Left lung (tissue), 10 donors: ENCODE measurements around the gene PDE6D. TPM values are rescaled to one million over a fixed set of nuclear protein-coding genes. Genes with fewer than 3 reads are reported as not detected.

ENCODE experiments used
- ATAC-seq: fragments of 200-7000 bp; cut with Tn5 transposase; one replicate; pipeline ENCODE4 v1.9.1; 2020; ENCODE audit warnings: moderate library complexity
- DNase-seq, 4 donors: peaks; one replicate each; pipeline ENCODE4 v3.0.0-alpha.2; 2013 to 2020
- H3K27ac ChIP-seq, 2 donors: fragments of 200-600 bp; sonication (generic) in 1 of 2; one replicate each; pipeline versions ENCODE4 v1.5.0 to v1.8.0; 2020 to 2021
- H3K27me3 ChIP-seq, 2 donors: fragments of 200-600 bp; sonication (generic) in 1 of 2; one replicate each; pipeline versions ENCODE4 v1.5.0 to v1.8.0; 2020 to 2021
- H3K36me3 ChIP-seq, 2 donors: fragments of 200-600 bp; sonication (generic) in 1 of 2; one replicate each; pipeline versions ENCODE4 v1.5.0 to v1.8.0; 2020 to 2021
- H3K4me1 ChIP-seq, 2 donors: fragments of 200-600 bp; one replicate each; pipeline ENCODE4 v1.8.0; 2021
- H3K4me3 ChIP-seq, 2 donors: fragments of 200-600 bp; sonication (generic) in 1 of 2; one replicate each; pipeline versions ENCODE4 v1.5.0 to v1.8.0; 2020 to 2021; ENCODE audit warnings: mild to moderate bottlenecking in 1 of 2
- H3K9me3 ChIP-seq, 2 donors: fragments of 200-600 bp; sonication (generic) in 1 of 2; one replicate each; pipeline versions ENCODE4 v1.5.0 to v1.8.0; 2020 to 2021
- CTCF ChIP-seq, 2 donors: fragments of 200-600 bp; sonication (generic) in 1 of 2; IDR thresholded peaks; one replicate each; pipeline versions ENCODE4 v1.5.0 to v1.8.0; 2021; ENCODE audit warnings: antibody characterized with exemption in 2 of 2
- intact Hi-C, 2 donors: fragments of 100-400 bp; cut with DNase I; formaldehyde crosslinking; loops; one replicate each; pipeline versions ENCODE4 v1.11.2 to v1.14.2; 2022
- polyA plus RNA-seq, 6 donors: library from polyadenylated mRNA; unstranded; fragments of 120-200 nt; gene quantifications; one replicate each; pipeline ENCODE4 v1.2.1, GENCODE V29; 2013; ENCODE audit not compliant: insufficient read length in 6 of 6
- total RNA-seq, 2 donors: library from RNA; stranded (reverse); fragmentation: NEBNext Ultra II Directional; extraction: Animal tissue kit (Norgen Biotek cat#: 25700); gene quantifications; one replicate each; pipeline ENCODE4 v1.2.1, GENCODE V29; 2021
- donor health status: DM: no; HTN: yes; CAD: no.
- donor health status: DM: no; HTN: no; CAD: no.

Gene PDE6D
- total and polyA plus RNA-seq, 8 donors, result 19.7 to 27.9 (median 23.4) TPM

- DNase-seq (no peak), ATAC-seq (no peak)
- no peaks in the 10 kb centered on the region for H3K9me3 ChIP-seq
- TF ChIP-seq CTCF (IDR thresholded peaks at IDR 0.05), result no peak
- no peaks in the 10 kb centered on the region for H3K36me3 ChIP-seq
- H3K27ac ChIP-seq, result no peak overlapping the region
- peaks cover 0 to 14% of the 10 kb centered on the region in 2 donors for H3K4me1 ChIP-seq
- intact Hi-C loops, result no loop called here
- H3K4me3 ChIP-seq, result no peak overlapping the region
- H3K27me3 ChIP-seq, result no peaks in the 10 kb centered on the region
Observed at GRCh38 chr2:231691251-231691772, 89.8 kb downstream of the PDE6D start.

GRCh38 chr2:231689124-231689893 is 91.8 kb downstream of the PDE6D start:
- Histone ChIP-seq H3K27ac (no peak overlapping the region), H3K9me3 (no peaks in the 10 kb centered on the region), H3K4me3 (no peak overlapping the region), H3K36me3 (no peaks in the 10 kb centered on the region), H3K4me1 (peaks cover 0 to 9% of the 10 kb centered on the region in 2 donors), H3K27me3 (no peaks in the 10 kb centered on the region)
- DNase-seq (no peak), ATAC-seq (no peak)
- no peak for TF ChIP-seq CTCF (IDR thresholded peaks at IDR 0.05)
- intact Hi-C loops, result no loop called here

GRCh38 chr2:231688719-231689118 is 92.4 kb downstream of the PDE6D start:
- intact Hi-C loops, result no loop called here
- no peak for TF ChIP-seq CTCF (IDR thresholded peaks at IDR 0.05)
- no peak for ATAC-seq
- H3K4me3 ChIP-seq, result no peak overlapping the region
- H3K27ac ChIP-seq, result no peak overlapping the region
- DNase-seq, result no peak
- H3K4me1 ChIP-seq, result peaks cover 0 to 9% of the 10 kb centered on the region in 2 donors
- H3K9me3 ChIP-seq, result no peaks in the 10 kb centered on the region
- H3K36me3 ChIP-seq, result no peaks in the 10 kb centered on the region
- H3K27me3 ChIP-seq, result no peaks in the 10 kb centered on the region

DNA sequence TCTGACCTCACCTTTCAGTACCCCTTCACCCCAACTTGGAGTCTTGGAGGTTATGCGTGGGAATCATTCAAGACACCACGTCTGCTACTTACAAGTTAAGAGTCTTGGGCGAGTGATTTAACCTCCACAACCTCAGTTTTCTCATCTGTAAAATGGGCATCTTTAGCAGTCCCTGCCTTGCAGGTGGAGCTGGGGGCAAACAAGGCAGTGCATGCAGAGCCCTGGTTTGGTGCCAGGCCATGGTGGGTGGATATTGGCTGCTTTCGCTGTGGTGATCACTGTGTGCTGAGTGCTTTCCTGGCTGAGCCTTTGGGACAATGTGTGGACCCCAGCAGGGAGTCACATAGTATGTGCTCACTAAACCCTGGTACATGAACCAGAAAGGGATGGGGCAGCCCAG is 93.1 kb downstream of the PDE6D start:
- no peak for TF ChIP-seq CTCF (IDR thresholded peaks at IDR 0.05)
- DNase-seq (no peak), ATAC-seq (no peak)
- Histone ChIP-seq H3K27me3 (no peaks in the 10 kb centered on the region), H3K36me3 (no peaks in the 10 kb centered on the region), H3K4me3 (no peak overlapping the region), H3K27ac (no peak overlapping the region), H3K4me1 (peaks cover 0 to 9% of the 10 kb centered on the region in 2 donors), H3K9me3 (no peaks in the 10 kb centered on the region)
- intact Hi-C loops, result no loop called here

- no peaks in the 10 kb centered on the region for H3K9me3 ChIP-seq
- ATAC-seq (peak; percentile 92), DNase-seq (peak in 3 of 4 donors; percentile 56 to 91 (median 64))
- no peaks in the 10 kb centered on the region for H3K27me3 ChIP-seq
- peaks cover 0 to 9% of the 10 kb centered on the region in 2 donors for H3K4me1 ChIP-seq
- peak; percentile 37 to 55 for TF ChIP-seq CTCF (IDR thresholded peaks at IDR 0.05)
- intact Hi-C loops, result no loop called here
- no peak overlapping the region for H3K27ac ChIP-seq
- H3K4me3 ChIP-seq, result no peak overlapping the region
- H3K36me3 ChIP-seq, result no peaks in the 10 kb centered on the region
Observed at GRCh38 chr2:231687133-231687852, 93.8 kb downstream of the PDE6D start.
